Fibroblast of skin of right biceps (primary cell): ENCODE results near the gene OR2A14.
"Not testable (repeated sequence)": the region's sequence is repeated elsewhere in the genome, so short reads cannot be mapped to it uniquely, and the experiment has no call there.

Experiments
- DNase-seq: peaks from one replicate; pipeline ENCODE4 v3.0.0-alpha.2; 2013

The OR2A14 gene

GRCh38 chr7:144122876-144123275 lies at the start of gene OR2A14:
OR2A14 (plus strand) TSS chr7:144123176; CDS start chr7:144129113, 5,937 bp downstream.
- DNase-seq, result no peak

- DNase-seq, result no peak
Measured at GRCh38 chr7:144074374-144074773, 48.6 kb upstream of the OR2A14 start.

DNA sequence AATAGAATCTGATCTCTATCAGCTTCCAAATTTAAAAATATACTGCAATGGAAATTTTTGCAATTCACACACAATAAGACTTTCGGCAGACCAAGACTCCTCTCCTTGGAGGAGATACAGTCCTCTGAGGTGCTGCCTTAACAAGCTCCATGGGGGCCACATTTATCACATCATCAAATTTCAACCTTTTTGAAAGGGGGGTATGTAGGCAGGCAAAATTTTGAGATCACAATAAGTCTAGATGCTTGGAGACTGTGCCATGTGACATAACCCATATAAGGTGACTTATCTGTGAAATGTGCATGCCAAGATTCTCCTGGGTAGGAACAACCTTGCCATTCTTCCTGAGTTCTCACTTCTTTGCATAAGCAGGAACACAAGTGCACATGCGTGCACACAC lies 37.0 kb upstream of the OR2A14 start, which contains the start of gene OR2A12:
Gene OR2A12 (plus strand): TSS at position 301 of the 400 bp plus-strand sequence. CDS start 8,830 bp downstream, outside the sequence.
- DNase-seq, result no peak

- DNase-seq, result no peak
Measured at GRCh38 chr7:144086730-144087129, 36.2 kb upstream of the OR2A14 start.

GRCh38 chr7:144087230-144087629 lies 35.7 kb upstream of the OR2A14 start:
- DNase-seq, result no peak

DNA sequence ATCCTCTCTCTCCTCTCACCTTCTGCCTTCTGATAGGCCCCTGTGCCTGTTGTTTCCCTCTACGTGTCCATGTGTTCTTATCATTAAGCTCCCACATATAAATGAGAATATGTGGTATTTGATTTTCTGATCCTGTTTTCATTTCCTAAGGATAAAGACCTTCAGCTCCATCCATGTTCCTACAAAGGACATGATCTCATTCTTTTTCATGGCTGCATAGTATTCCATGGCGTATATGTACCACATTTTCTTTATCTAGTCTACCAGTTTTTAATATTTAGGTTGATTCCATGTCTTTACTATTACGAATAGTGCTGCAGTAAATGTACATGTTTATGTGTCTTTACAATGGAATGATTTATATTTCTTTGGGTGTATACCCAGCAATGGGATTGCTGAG lies 32.3 kb upstream of the OR2A14 start:
- DNase-seq, result no peak

GRCh38 chr7:144098776-144099175 lies 24.2 kb upstream of the OR2A14 start:
- DNase-seq, result no peak

DNA sequence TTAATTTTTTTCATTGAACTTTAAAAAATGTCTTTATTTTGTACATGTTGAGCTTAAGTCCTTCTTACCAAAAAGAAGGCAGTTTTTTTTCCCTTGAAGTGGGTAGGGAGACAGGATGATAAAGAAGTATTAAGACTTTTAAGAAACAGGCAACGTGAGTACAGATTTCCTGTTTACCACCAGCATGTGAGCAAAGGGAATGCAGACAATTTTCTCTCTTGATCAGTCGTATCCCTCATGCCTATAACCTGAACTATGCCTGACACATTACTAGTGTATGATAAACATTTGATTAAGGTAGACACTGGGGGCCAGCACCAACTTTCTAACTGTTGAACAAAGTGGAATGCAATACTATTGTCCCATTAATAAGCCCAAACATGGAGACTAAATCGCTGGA lies 22.4 kb upstream of the OR2A14 start:
- no peak for DNase-seq

DNA sequence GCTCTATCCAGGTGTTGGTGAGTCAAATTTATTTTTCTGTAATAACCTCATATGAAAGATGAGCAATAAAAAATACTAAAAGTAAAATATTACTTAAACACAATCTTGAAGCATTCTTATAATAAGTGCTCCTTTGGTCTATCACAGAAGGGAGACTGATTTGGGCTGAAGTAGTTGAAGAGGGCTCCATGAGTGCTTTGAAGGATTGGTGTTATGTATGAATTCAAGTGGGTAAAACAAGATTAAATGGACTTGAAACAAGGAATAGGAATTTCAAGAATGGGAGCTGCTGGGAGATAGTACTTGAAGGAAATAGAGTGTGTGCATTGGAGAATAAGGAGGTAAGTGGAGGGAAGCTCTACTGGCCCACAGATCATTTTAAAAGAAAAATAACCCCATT lies 20.9 kb upstream of the OR2A14 start:
- no peak for DNase-seq

- DNase-seq, result no peak
Measured at GRCh38 chr7:144105211-144105610, 17.8 kb upstream of the OR2A14 start.

DNA sequence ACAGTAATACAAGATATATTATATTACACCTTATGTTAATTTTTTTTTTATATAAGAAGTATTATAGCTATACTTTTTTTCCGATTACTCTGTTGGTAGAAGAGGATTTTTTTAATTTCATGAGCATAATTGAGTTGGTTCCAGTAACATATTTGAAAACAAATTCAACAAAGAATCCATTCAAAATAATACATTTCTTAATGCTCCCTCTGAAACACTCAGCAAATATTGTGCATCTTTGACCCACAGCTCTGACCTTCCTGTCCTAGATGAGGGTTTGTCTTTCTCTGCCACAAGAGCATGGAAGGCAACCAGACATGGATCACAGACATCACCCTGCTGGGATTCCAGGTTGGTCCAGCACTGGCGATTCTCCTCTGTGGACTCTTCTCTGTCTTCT lies 13.7 kb upstream of the OR2A14 start, which contains the start of gene OR2A2:
Gene OR2A2 (plus strand): TSS at position 301 of the 400 bp plus-strand sequence. CDS start 0 bp downstream, at position 301.
- no peak for DNase-seq

GRCh38 chr7:144110272-144110671 lies 12.7 kb upstream of the OR2A14 start:
- DNase-seq, result no peak

DNA sequence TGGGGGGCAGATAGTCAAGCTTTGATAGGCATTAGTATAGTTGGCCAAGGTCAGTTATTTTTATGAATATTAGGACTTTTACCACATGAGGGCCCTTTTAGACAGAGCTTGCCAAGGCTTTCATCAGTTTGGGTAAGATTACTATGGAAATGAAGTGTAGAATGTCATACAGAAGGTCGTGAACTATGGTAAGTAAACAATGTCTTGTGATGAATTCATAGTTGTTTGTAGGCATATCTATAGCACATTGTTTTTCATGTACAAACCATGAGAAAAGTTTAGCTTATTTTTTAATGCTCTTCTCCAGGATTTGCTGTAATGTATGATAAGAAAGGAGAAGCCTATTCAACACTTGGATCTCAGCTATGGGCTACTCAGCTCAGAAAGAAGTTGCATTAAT lies 9.3 kb upstream of the OR2A14 start:
- no peak for DNase-seq

- DNase-seq, result no peak
Measured at GRCh38 chr7:144118341-144118740, 4.6 kb upstream of the OR2A14 start.

DNA sequence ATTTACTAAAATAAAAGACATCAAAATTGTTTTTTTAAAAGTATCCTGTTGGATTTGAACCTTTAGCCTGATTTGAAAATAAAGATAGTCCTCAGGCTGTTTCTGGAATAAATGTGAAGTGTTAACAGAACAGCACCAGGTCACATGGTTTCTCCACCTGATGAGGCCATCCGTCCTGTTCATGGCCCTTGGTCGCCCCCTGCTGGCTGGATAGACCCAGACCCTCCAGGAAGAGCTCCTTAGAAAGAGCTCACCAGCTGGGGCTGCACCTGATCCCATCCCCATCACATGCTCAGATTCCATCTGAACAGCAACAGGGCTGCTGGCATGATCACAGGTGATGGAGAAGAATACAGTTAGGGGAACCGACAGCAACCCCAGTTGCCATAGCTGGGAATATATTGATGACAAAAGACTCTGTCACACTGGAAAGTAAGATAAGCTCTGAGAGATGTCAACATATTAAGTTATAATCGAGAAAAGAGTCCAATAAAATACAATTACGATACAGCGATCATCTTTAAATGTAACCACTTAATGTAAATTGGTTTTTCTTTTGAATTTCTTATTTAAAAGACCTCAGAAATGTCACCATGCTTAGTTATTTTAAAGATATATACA lies 4.8 kb downstream of the OR2A14 start:
- peak; percentile 67 for DNase-seq

DNA sequence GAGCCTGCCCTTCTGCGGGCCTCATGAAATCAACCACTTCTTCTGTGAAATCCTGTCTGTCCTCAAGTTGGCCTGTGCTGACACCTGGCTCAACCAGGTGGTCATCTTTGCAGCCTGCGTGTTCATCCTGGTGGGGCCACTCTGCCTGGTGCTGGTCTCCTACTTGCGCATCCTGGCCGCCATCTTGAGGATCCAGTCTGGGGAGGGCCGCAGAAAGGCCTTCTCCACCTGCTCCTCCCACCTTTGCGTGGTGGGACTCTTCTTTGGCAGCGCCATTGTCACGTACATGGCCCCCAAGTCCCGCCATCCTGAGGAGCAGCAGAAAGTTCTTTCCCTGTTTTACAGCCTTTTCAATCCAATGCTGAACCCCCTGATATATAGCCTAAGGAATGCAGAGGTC lies 6.6 kb downstream of the OR2A14 start:
- DNase-seq, result not testable (repeated sequence)

DNA sequence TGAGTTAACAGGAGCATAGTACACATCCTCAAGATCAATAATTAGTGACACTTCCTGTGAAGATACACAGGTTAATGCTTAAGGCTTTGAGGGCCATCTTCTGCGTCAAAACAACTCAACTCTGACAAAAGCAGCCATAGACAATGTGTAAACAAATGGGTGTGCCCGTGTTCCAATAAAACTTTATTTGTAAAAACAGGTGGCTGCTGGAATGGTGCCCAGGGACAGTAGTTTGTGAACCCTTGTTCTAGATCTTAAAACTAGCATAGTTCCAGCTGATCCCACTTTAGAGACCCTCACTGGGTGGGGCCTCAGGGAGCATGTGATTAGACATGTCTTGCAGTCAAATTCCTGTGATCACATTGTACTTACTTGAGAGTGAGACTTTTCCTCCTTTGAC lies 7.8 kb downstream of the OR2A14 start:
- DNase-seq, result no peak

DNA sequence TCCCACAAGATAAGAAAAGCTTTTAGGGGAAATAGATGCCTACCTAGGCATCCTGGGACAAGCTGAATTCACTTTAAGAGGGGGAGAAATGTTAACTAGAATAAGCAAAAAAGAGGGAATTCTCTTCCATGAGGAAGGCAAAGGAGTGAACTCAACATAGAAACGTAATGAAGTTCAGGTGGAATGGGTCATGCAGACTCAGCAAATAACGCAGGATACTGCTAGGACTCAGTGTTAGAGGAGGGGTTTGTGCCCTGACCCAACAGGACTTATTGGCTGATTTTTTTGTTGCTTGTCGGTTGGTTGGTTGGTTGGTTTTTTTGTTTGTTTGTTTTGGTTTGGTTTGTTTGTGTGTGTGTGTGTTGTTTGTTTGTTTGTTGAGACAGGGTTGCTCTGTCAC lies 9.3 kb downstream of the OR2A14 start:
- no peak for DNase-seq

DNA sequence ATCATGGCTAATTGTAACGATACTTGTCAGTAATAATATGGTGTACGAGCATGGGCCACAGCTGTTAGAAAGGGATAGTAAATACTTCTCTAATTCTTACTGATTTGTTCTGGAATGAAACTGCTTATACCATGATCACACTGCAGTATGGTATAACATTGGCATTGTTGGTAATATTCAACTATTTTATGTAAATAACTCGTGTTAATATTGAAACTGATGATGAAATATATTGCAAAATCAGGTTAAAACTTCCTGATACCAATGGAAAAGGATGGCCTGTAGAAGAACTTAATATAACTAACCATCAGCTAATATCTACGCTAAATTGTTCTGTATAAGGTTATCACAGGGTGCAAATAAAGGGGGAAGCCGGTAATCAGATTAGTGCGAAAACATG lies 10.3 kb downstream of the OR2A14 start:
- no peak for DNase-seq

GRCh38 chr7:144134116-144134515 lies 11.1 kb downstream of the OR2A14 start:
- DNase-seq, result no peak

GRCh38 chr7:144137501-144137900 lies 14.5 kb downstream of the OR2A14 start:
- DNase-seq, result peak; percentile 2

DNA sequence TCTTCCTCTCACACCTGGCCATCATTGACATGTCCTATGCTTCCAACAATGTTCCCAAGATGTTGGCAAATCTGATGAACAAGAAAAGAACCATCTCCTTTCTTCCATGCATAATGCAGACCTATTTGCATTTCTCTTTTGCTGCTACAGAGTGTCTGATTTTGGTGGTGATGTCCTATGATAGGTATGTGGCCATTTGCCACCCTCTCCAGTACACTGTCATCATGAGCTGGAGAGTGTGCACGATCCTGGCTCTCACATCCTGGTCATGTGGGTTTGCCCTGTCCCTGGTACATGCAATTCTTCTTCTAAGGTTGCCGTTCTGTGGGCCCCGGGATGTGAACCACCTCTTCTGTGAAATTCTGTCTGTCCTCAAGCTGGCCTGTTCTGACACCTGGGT lies 19.2 kb downstream of the OR2A14 start:
- no peak for DNase-seq

DNA sequence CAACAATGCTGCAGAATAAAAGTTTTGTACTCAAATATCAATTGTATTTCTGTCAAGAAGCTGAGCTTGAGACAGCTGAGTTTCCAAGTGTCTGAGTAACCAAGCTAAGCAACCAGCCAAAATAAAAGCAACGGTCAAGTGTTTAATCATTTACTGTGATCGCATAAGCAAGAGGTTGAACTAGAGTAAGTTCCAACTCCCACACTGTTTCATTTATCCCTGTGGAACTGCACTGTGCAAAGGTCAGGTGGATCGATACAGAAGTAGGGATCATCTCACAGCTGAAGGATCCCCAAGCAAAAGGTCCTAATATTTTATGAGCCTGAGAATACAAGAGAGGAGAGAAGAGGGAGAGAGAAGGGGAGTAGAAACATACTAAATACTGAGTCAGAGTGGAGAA lies 21.4 kb downstream of the OR2A14 start:
- DNase-seq, result no peak

DNA sequence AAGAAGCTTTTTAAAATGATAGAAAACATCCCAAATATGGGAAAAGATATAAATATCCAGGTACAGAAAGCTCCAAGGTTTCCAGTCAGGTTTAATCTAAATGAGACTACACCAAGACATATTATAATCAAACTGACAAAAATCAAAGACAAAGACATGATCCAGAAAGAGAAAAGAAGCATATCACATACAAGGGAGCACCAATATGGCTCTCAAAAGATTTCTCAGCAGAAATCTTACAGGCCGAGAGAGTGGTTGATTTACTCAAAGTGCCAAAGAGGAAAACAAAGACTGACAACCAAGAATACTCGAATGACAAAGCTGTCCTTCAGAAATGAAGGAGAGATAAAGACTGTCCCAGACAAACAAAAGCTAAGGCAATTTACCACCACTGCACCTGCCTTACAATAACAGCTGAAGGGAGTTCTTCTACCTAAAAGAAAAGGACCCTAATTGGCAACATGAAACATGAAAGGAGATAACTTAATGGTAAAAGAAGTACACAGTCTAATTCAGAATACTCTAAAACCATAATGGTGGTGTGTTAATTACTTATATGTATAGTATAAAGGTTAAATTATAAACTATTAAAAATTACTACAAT lies 25.4 kb downstream of the OR2A14 start:
- no peak for DNase-seq

DNA sequence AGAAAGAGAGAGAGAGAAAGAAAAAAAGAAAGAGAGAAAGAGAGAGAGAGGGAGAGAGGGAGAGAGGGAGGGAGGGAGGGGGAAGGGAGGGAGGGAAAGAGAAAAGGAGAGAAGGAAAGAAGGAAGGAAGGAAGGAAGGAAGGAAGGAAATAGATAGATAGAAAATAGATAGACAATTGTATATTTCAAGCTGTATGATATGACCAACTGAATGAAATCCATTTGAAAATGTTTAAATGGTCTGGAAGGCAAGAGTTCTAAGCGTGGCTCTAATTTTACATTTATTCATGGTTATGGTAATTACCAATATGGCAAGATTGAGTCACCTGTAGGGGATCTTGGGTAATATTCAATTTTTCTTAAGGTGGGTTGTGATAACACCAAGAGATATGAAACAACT lies 35.9 kb downstream of the OR2A14 start:
- DNase-seq, result no peak
